AG10803 (cell line): ENCODE results near the gene SIDT1.

Experiments used
- DNase-seq: peaks from one replicate; pipeline ENCODE4 v3.0.0; 2010; ENCODE audit warnings: low read depth
- H3K4me3 ChIP-seq: 2 replicates; pipeline ENCODE4 v1.5.1; 2011; ENCODE audit warnings: mild to moderate bottlenecking, low read length, control low read depth
- CTCF ChIP-seq: conservative IDR thresholded peaks from 2 replicates; pipeline ENCODE4 v1.5.1; 2011; ENCODE audit warnings: mild to moderate bottlenecking, low read length, control low read depth, inconsistent platforms

The SIDT1 gene

GRCh38 chr3:113531826-113532697 lies at the start of gene SIDT1:
Gene SIDT1, plus strand, starts transcription at chr3:113532555. Its CDS starts 467 bp downstream, at chr3:113533022.
- TF ChIP-seq CTCF, result 0 out of 2 replicates have a peak, but pooled peaks have one; percentile 13
- H3K4me3 ChIP-seq, result peak within 1 kb of the TSS; percentile 52
- no peak for DNase-seq

- no peak for TF ChIP-seq CTCF
- DNase-seq, result no peak
- no peak overlapping the region for H3K4me3 ChIP-seq
Measured at GRCh38 chr3:113485161-113485609, 47.2 kb upstream of the SIDT1 start.

GRCh38 chr3:113495035-113495434 lies 37.3 kb upstream of the SIDT1 start:
- peak; percentile 45; the same call in 1 of the 2 replicates for TF ChIP-seq CTCF
- peak; percentile 30 for DNase-seq
- H3K4me3 ChIP-seq, result no peak overlapping the region

GRCh38 chr3:113496924-113497323 lies 35.4 kb upstream of the SIDT1 start:
- DNase-seq, result peak; percentile 44
- no peak for TF ChIP-seq CTCF
- H3K4me3 ChIP-seq, result no peak overlapping the region

GRCh38 chr3:113498221-113499005 lies 33.9 kb upstream of the SIDT1 start:
- peak; percentile 41 for DNase-seq
- TF ChIP-seq CTCF, result no peak
- no peak overlapping the region for H3K4me3 ChIP-seq

GRCh38 chr3:113499081-113499480 lies 33.3 kb upstream of the SIDT1 start:
- no peak overlapping the region for H3K4me3 ChIP-seq
- no peak for TF ChIP-seq CTCF
- DNase-seq, result peak; percentile 13
